MCF 10A (cell line): ENCODE data around the gene IFIT3. TPM values are rescaled to one million over a fixed set of nuclear protein-coding genes. Genes with fewer than 3 reads are reported as not detected.

Source experiments
- BruUV-seq: library from RNA; stranded (reverse); fragments of 400-500 nt; replicated peaks from 2 replicates; lab custom pipeline; 2021; lab: Mats Ljungman, UMichigan
- CTCF ChIA-PET: fragments of 300-600 bp; sonication (Branson Sonifier 250); formaldehyde crosslinking; extraction: SDS; loops from one replicate; lab custom pipeline; 2021; ENCODE audit warnings: antibody characterized with exemption, inconsistent platforms; lab: Yijun Ruan, JAX
- POLR2A ChIA-PET: fragments of 300-600, 350-650 bp; sonication (Branson Sonifier 250); formaldehyde crosslinking; extraction: SDS; loops from one replicate; lab custom pipeline; 2020; ENCODE audit warnings: antibody characterized with exemption, inconsistent platforms; lab: Yijun Ruan, JAX
- DNase-seq: peaks from one replicate; pipeline ENCODE4 v3.0.0-alpha.2; 2018; ENCODE audit not compliant: unreplicated experiment
- H3K27ac Mint-ChIP-seq: one replicate; pipeline ENCODE4 v1.8.0; 2022; ENCODE audit warnings: mild to moderate bottlenecking, low read depth, mixed read lengths; ENCODE audit not compliant: unreplicated experiment
- H3K27me3 Mint-ChIP-seq: one replicate; pipeline ENCODE4 v1.8.0; 2022; ENCODE audit warnings: mixed read lengths; ENCODE audit not compliant: insufficient read depth, unreplicated experiment
- H3K36me3 Mint-ChIP-seq: one replicate; pipeline ENCODE4 v1.8.0; 2022; ENCODE audit warnings: mild to moderate bottlenecking, moderate library complexity, mixed read lengths; ENCODE audit not compliant: insufficient read depth, unreplicated experiment
- H3K4me1 Mint-ChIP-seq: one replicate; pipeline ENCODE4 v1.8.0; 2022; ENCODE audit warnings: mixed read lengths; ENCODE audit not compliant: insufficient read depth, unreplicated experiment
- H3K4me3 Mint-ChIP-seq: one replicate; pipeline ENCODE4 v1.8.0; 2022; ENCODE audit warnings: mild to moderate bottlenecking, moderate library complexity, mixed read lengths; ENCODE audit not compliant: unreplicated experiment
- H3K9me3 Mint-ChIP-seq: one replicate; pipeline ENCODE4 v1.8.0; 2022; ENCODE audit warnings: mixed read lengths; ENCODE audit not compliant: unreplicated experiment
- CTCF ChIP-seq: fragments of 200-600 bp; IDR thresholded peaks from one replicate; pipeline ENCODE4 v1.8.0; 2022; ENCODE audit warnings: antibody characterized with exemption, mild to moderate bottlenecking; ENCODE audit not compliant: unreplicated experiment
- intact Hi-C: fragments of 100-400 bp; cut with micrococcal nuclease; formaldehyde crosslinking; loops from 2 replicates; pipeline ENCODE4 v1.14.1; 2022
- total RNA-seq: library from RNA; stranded (reverse); gene quantifications from 2 replicates; pipeline ENCODE4 v1.2.3, GENCODE V29; 2022

IFIT3 gene
- total RNA-seq, 1 experiment from 2014 or later, result 1.4 TPM

- no peak for TF ChIP-seq CTCF
- POLR2A ChIA-PET, result interaction anchor here (1.0 to 3.2 kb wide), 4 partner anchors 8 to 64 kb away, joined by 3 to 15 read pairs (median 4); partner anchors contain the start of genes IFIT2 and IFIT3
- Mint-ChIP-seq H3K27ac (peak overlapping the region; percentile 2), H3K4me3 (no peak overlapping the region), H3K9me3 (peaks cover 7% of the 10 kb centered on the region), H3K27me3 (no peaks in the 10 kb centered on the region), H3K36me3 (no peaks in the 10 kb centered on the region), H3K4me1 (peaks cover 33% of the 10 kb centered on the region)
- intact Hi-C loops, result no loop called here
- no peak for DNase-seq
- no TSS peak for BruUV-seq
- CTCF ChIA-PET, result interaction anchor here (1.9 kb wide), 1 partner anchor 26 kb away, joined by 8 read pairs; no protein-coding TSS in a partner anchor
These were observed 15.4 kb downstream of the IFIT3 start for GRCh38 chr10:89343089-89343767.

- no peak for TF ChIP-seq CTCF
- Mint-ChIP-seq H3K27me3 (no peaks in the 10 kb centered on the region), H3K4me3 (no peak overlapping the region), H3K27ac (no peak overlapping the region), H3K4me1 (peaks cover 33% of the 10 kb centered on the region), H3K36me3 (no peaks in the 10 kb centered on the region), H3K9me3 (peaks cover 7% of the 10 kb centered on the region)
- ChIA-PET CTCF (interaction anchor here (1.9 kb wide), 1 partner anchor 25 kb away, joined by 8 read pairs; no protein-coding TSS in a partner anchor), POLR2A (interaction anchor here (3.2 kb wide), 1 partner anchor 7 kb away, joined by 15 read pairs; no protein-coding TSS in a partner anchor)
- no TSS peak for BruUV-seq
- intact Hi-C loops, result no loop called here
- no peak for DNase-seq
These were observed 16.4 kb downstream of the IFIT3 start for GRCh38 chr10:89344156-89344555.

GRCh38 chr10:89345367-89346000 is 17.7 kb downstream of the IFIT3 start:
- Mint-ChIP-seq H3K27me3 (no peaks in the 10 kb centered on the region), H3K9me3 (peaks cover 7% of the 10 kb centered on the region), H3K4me1 (peaks cover 35% of the 10 kb centered on the region), H3K4me3 (no peak overlapping the region), H3K27ac (no peak overlapping the region), H3K36me3 (no peaks in the 10 kb centered on the region)
- no peak for DNase-seq
- CTCF ChIA-PET, result interaction anchor here (1.0 kb wide), 1 partner anchor 41 kb away, joined by 3 read pairs; no protein-coding TSS in a partner anchor
- BruUV-seq, result no TSS peak
- no peak for TF ChIP-seq CTCF
- POLR2A ChIA-PET, result interaction anchor here (0.7 to 3.8 kb wide), 14 partner anchors 8 to 355 kb away, joined by 3 to 26 read pairs (median 4); partner anchors contain the start of genes FAS, IFIT1, IFIT2 and IFIT3
- intact Hi-C loops, result no loop called here
